Neural progenitor cell (in vitro differentiated cells): ENCODE measurements around the gene TSTD2. TPM values are rescaled to one million over a fixed set of nuclear protein-coding genes. Genes with fewer than 3 reads are reported as not detected.

Experiments used
- DNase-seq: peaks from one replicate; pipeline ENCODE4 v3.0.0-alpha.2; 2016; ENCODE audit warnings: low spot score
- H2AFZ ChIP-seq: fragments of 200-600 bp; sonication (generic); replicated peaks from 2 replicates; pipeline ENCODE4 v1.6.1; 2016; ENCODE audit warnings: antibody characterized with exemption
- H3F3A ChIP-seq: fragments of 200-600 bp; sonication (generic); 2 replicates; pipeline ENCODE4 v1.6.1; 2016; ENCODE audit warnings: antibody characterized with exemption, low read depth
- H3K27ac ChIP-seq: fragments of 200-600 bp; sonication (generic); 2 replicates; pipeline ENCODE4 v1.5.1; 2016; ENCODE audit warnings: mild to moderate bottlenecking
- H3K27me3 ChIP-seq: fragments of 200-600 bp; sonication (generic); 2 replicates; pipeline ENCODE4 v1.6.1; 2016; ENCODE audit warnings: mild to moderate bottlenecking, moderate library complexity
- H3K36me3 ChIP-seq: fragments of 200-600 bp; sonication (generic); 2 replicates; pipeline ENCODE4 v1.5.1; 2016
- H3K4me1 ChIP-seq: fragments of 200-600 bp; sonication (generic); 2 replicates; pipeline ENCODE4 v1.6.1; 2016; ENCODE audit warnings: mixed run types
- H3K4me2 ChIP-seq: fragments of 200-600 bp; sonication (generic); 2 replicates; pipeline ENCODE4 v1.6.1; 2016
- H3K4me3 ChIP-seq: fragments of 200-600 bp; sonication (generic); 2 replicates; pipeline ENCODE4 v1.5.1; 2016
- H3K79me2 ChIP-seq: fragments of 200-600 bp; sonication (generic); 2 replicates; pipeline ENCODE4 v1.6.1; 2016; ENCODE audit warnings: low read depth
- H3K9ac ChIP-seq: fragments of 200-600 bp; sonication (generic); 2 replicates; pipeline ENCODE4 v1.6.1; 2016
- H3K9me3 ChIP-seq: fragments of 200-600 bp; sonication (generic); 2 replicates; pipeline ENCODE4 v1.5.1; 2016; ENCODE audit warnings: low read depth
- H4K20me1 ChIP-seq: fragments of 200-600 bp; sonication (generic); 2 replicates; pipeline ENCODE4 v1.6.1; 2016; ENCODE audit warnings: low read depth
- H3K27ac Mint-ChIP-seq: 3 replicates; pipeline ENCODE4 v1.8.0; 2021; ENCODE audit warnings: mixed read lengths
- H3K27me3 Mint-ChIP-seq: 2 replicates; pipeline ENCODE4 v1.8.0; 2022; ENCODE audit warnings: low read depth, mild to moderate bottlenecking, inconsistent platforms, moderate library complexity, mixed read lengths; ENCODE audit not compliant: insufficient read depth
- H3K36me3 Mint-ChIP-seq: 3 replicates; pipeline ENCODE4 v1.8.0; 2021; ENCODE audit warnings: mixed read lengths
- H3K4me1 Mint-ChIP-seq: 3 replicates; pipeline ENCODE4 v1.8.0; 2021; ENCODE audit warnings: mixed read lengths
- H3K4me3 Mint-ChIP-seq: 3 replicates; pipeline ENCODE4 v1.8.0; 2021; ENCODE audit warnings: mild to moderate bottlenecking, moderate library complexity, mixed read lengths
- H3K9me3 Mint-ChIP-seq: 3 replicates; pipeline ENCODE4 v1.8.0; 2020; ENCODE audit warnings: mixed read lengths
- CTCF ChIP-seq: fragments of 200-600 bp; sonication (generic); IDR thresholded peaks from 2 replicates; pipeline ENCODE4 v1.5.1; 2017; ENCODE audit warnings: antibody characterized with exemption, mild to moderate bottlenecking
- EZH2 ChIP-seq: fragments of 200-600 bp; sonication (generic); IDR thresholded peaks from 2 replicates; pipeline ENCODE4 v1.6.1; 2017; ENCODE audit warnings: antibody characterized with exemption, mild to moderate bottlenecking, moderate library complexity
- EZH2phosphoT487 ChIP-seq: fragments of 200-600 bp; sonication (generic); IDR thresholded peaks from 2 replicates; pipeline ENCODE4 v1.6.1; 2017; ENCODE audit warnings: antibody characterized with exemption
- total RNA-seq: library from RNA; depleted of rRNA; stranded (reverse); fragments of >200 nt; gene quantifications from 2 replicates; pipeline ENCODE4 v1.2.3, GENCODE V29; 2015; ENCODE audit warnings: low replicate concordance

Gene TSTD2
- total RNA-seq, 1 donor from 2014 or later: 45.4 TPM

GRCh38 chr9:97658707-97659106, 25.5 kb upstream of the TSTD2 start:
- Histone ChIP-seq H3K36me3 (peaks cover 25% of the 10 kb centered on the region), H3K27ac (no peak overlapping the region), H3K4me3 (no peak overlapping the region), H3K79me2 (no peaks in the 10 kb centered on the region), H3K4me2 (no peak overlapping the region), H3F3A (no peaks in the 10 kb centered on the region), H2AFZ (no peak overlapping the region), H4K20me1 (no peaks in the 10 kb centered on the region), H3K9ac (no peak overlapping the region), H3K9me3 (no peaks in the 10 kb centered on the region), H3K4me1 (no peaks in the 10 kb centered on the region), H3K27me3 (no peaks in the 10 kb centered on the region)
- Mint-ChIP-seq H3K4me3 (no peak overlapping the region), H3K9me3 (no peaks in the 10 kb centered on the region), H3K36me3 (peaks cover 33% of the 10 kb centered on the region), H3K4me1 (no peaks in the 10 kb centered on the region), H3K27ac (no peak overlapping the region), H3K27me3 (no peaks in the 10 kb centered on the region)
- no peak for DNase-seq
- no peak for TF ChIP-seq EZH2phosphoT487
- no peak for TF ChIP-seq EZH2
- TF ChIP-seq CTCF: no peak

GRCh38 chr9:97651646-97652045, 18.5 kb upstream of the TSTD2 start:
- Histone ChIP-seq H3K4me3 (no peak overlapping the region), H3K4me1 (no peaks in the 10 kb centered on the region), H4K20me1 (peaks cover 5% of the 10 kb centered on the region), H3K4me2 (no peak overlapping the region), H3K36me3 (peaks cover 45% of the 10 kb centered on the region), H3K79me2 (no peaks in the 10 kb centered on the region), H2AFZ (no peak overlapping the region), H3K27ac (no peak overlapping the region), H3K9me3 (no peaks in the 10 kb centered on the region), H3F3A (no peaks in the 10 kb centered on the region), H3K9ac (no peak overlapping the region), H3K27me3 (no peaks in the 10 kb centered on the region)
- Mint-ChIP-seq H3K27ac (no peak overlapping the region), H3K4me3 (no peak overlapping the region), H3K4me1 (no peaks in the 10 kb centered on the region), H3K27me3 (no peaks in the 10 kb centered on the region), H3K9me3 (no peaks in the 10 kb centered on the region), H3K36me3 (peaks cover 24% of the 10 kb centered on the region)
- TF ChIP-seq CTCF (no peak), EZH2phosphoT487 (no peak), EZH2 (no peak)
- no peak for DNase-seq

- Histone ChIP-seq H3F3A (no peaks in the 10 kb centered on the region), H3K79me2 (no peaks in the 10 kb centered on the region), H4K20me1 (peaks cover 5% of the 10 kb centered on the region), H3K36me3 (peaks cover 23% of the 10 kb centered on the region), H3K4me1 (no peaks in the 10 kb centered on the region), H3K4me3 (no peak overlapping the region), H3K27me3 (no peaks in the 10 kb centered on the region), H3K27ac (no peak overlapping the region), H3K4me2 (no peak overlapping the region), H3K9ac (no peak overlapping the region), H2AFZ (no peak overlapping the region), H3K9me3 (no peaks in the 10 kb centered on the region)
- H3K4me1 Mint-ChIP-seq: no peaks in the 10 kb centered on the region
- no peak overlapping the region for H3K4me3 Mint-ChIP-seq
- no peaks in the 10 kb centered on the region for H3K27me3 Mint-ChIP-seq
- H3K9me3 Mint-ChIP-seq: no peaks in the 10 kb centered on the region
- no peak for TF ChIP-seq EZH2phosphoT487
- no peak for TF ChIP-seq EZH2
- TF ChIP-seq CTCF: no peak
- H3K36me3 Mint-ChIP-seq: peaks cover 13% of the 10 kb centered on the region
- no peak for DNase-seq
- H3K27ac Mint-ChIP-seq: peak overlapping the region; percentile 32
Measured at GRCh38 chr9:97647996-97648395, 14.8 kb upstream of the TSTD2 start.
